OCI-LY3 (cell line): ENCODE results near the gene ORC3.
"Not testable (repeated sequence)": the region's sequence is repeated elsewhere in the genome, so short reads cannot be mapped to it uniquely, and the experiment has no call there.

Experiments used
- H2AFZ ChIP-seq: fragments of 200-600, 300-600 bp; shearing (Covaris generic); 2 replicates; pipeline ENCODE4 v1.6.0; 2014; ENCODE audit warnings: antibody characterized with exemption, low read depth, low read length
- H3K27ac ChIP-seq: fragments of 200-600, 300-600 bp; sonication (generic); 2 replicates; pipeline ENCODE4 v1.5.1; 2014; ENCODE audit warnings: mild to moderate bottlenecking, low read length, moderate library complexity, mixed read lengths
- H3K27me3 ChIP-seq: fragments of 200-600, 300-600 bp; sonication (generic); 2 replicates; pipeline ENCODE4 v1.6.1; 2014; ENCODE audit warnings: low read depth, low read length, mixed read lengths
- H3K36me3 ChIP-seq: fragments of 200-600, 300-600 bp; sonication (generic); replicated peaks from 2 replicates; pipeline ENCODE3; 2014; ENCODE audit warnings: low read depth, low read length, mixed read lengths
- H3K4me1 ChIP-seq: fragments of 300-600, 200-600 bp; sonication (generic); 2 replicates; pipeline ENCODE4 v1.6.1; 2014; ENCODE audit warnings: low read length, mixed read lengths
- H3K4me2 ChIP-seq: fragments of 200-600, 300-600 bp; sonication (generic); 2 replicates; pipeline ENCODE4 v1.6.1; 2014; ENCODE audit warnings: low read length, mixed read lengths
- H3K4me3 ChIP-seq: fragments of 300-600, 200-600 bp; sonication (generic); 2 replicates; pipeline ENCODE4 v1.5.1; 2014; ENCODE audit warnings: antibody characterized with exemption, mild to moderate bottlenecking, low read length, moderate library complexity
- H3K79me2 ChIP-seq: fragments of 300-600, 200-600 bp; shearing (Covaris generic); 2 replicates; pipeline ENCODE4 v1.6.1; 2014; ENCODE audit warnings: mild to moderate bottlenecking, low read length, mixed read lengths
- H3K9ac ChIP-seq: fragments of 300-600, 200-600 bp; shearing (Covaris generic); 2 replicates; pipeline ENCODE4 v1.6.0; 2014; ENCODE audit warnings: mild to moderate bottlenecking, low read length, moderate library complexity
- H3K9me3 ChIP-seq: fragments of 200-600, 300-600 bp; shearing (Covaris generic); 2 replicates; pipeline ENCODE4 v1.6.1; 2014; ENCODE audit warnings: low read length, mixed read lengths; ENCODE audit not compliant: insufficient read depth
- H4K20me1 ChIP-seq: fragments of 200-600, 300-600 bp; sonication (generic); 2 replicates; pipeline ENCODE4 v1.6.1; 2016; ENCODE audit warnings: low read length, mixed read lengths; ENCODE audit not compliant: insufficient read depth
- CTCF ChIP-seq: fragments of 200-600, 300-600 bp; sonication (generic); IDR thresholded peaks from 2 replicates; pipeline ENCODE4 v1.5.1; 2014; ENCODE audit warnings: antibody characterized with exemption, low read length, low read depth
- EZH2phosphoT487 ChIP-seq: fragments of 200-600 bp; shearing (Covaris generic); IDR thresholded peaks from 2 replicates; pipeline ENCODE4 v1.6.1; 2018; ENCODE audit warnings: antibody characterized with exemption, mixed run types, low read depth

The ORC3 gene

DNA sequence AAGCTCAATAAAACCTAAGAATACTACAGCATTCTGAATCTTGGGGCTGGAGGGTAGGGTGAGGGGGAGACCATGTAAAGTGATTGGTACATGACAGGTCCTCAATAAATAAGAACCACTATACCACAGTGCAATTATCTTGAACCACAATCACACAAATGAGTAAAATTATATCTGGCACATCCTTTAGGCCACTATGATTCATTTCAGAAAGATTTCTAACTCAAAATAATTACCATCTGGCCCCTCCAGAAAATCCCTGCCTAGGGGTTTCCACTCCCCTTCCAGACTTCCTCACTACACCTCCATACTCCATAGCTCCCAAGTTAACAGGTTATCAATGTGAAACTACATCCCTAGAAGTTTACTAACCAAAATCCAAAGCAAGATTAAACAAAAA lies 92.4 kb downstream of the ORC3 start:
- H3K79me2 ChIP-seq: peaks cover 95% of the 10 kb centered on the region
- no peak overlapping the region for H3K27ac ChIP-seq
- H3K27me3 ChIP-seq: no peaks in the 10 kb centered on the region
- TF ChIP-seq EZH2phosphoT487 (no peak), CTCF (no peak)
- peaks cover 36% of the 10 kb centered on the region for H3K4me1 ChIP-seq
- H3K9me3 ChIP-seq: no peaks in the 10 kb centered on the region
- peaks cover 70% of the 10 kb centered on the region for H4K20me1 ChIP-seq
- peaks cover 15% of the 10 kb centered on the region for H3K36me3 ChIP-seq
- H3K4me2 ChIP-seq: no peak overlapping the region
- H3K4me3 ChIP-seq: no peak overlapping the region
- no peak overlapping the region for H2AFZ ChIP-seq
- no peak overlapping the region for H3K9ac ChIP-seq

DNA sequence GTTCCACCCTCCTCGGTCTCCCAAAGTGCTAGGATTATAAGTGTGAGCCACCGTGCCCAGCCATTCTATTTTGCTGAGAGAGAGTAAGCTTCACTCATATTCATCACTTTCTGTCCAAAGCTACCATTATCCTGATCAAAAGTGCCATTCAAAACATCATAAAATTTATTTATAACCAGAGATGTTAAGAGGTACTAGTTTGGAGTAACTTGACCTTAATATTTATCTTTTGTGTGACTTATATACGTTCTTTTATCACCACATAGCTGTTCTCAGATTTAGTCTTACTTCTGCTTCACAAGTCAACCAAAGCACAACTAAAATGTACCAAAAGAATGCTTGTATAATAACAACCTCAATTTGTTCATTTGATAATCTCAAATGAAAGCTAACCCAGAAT lies 94.0 kb downstream of the ORC3 start:
- no peak overlapping the region for H2AFZ ChIP-seq
- peak overlapping the region; percentile 26; the same call in 1 of the 2 replicates for H3K4me2 ChIP-seq
- H3K79me2 ChIP-seq: peaks cover 100% of the 10 kb centered on the region
- H3K4me3 ChIP-seq: no peak overlapping the region
- peaks cover 33% of the 10 kb centered on the region for H3K4me1 ChIP-seq
- no peak for TF ChIP-seq CTCF
- no peak for TF ChIP-seq EZH2phosphoT487
- no peaks in the 10 kb centered on the region for H3K27me3 ChIP-seq
- H3K27ac ChIP-seq: no peak overlapping the region
- peaks cover 11% of the 10 kb centered on the region for H3K36me3 ChIP-seq
- no peak overlapping the region for H3K9ac ChIP-seq
- peaks cover 82% of the 10 kb centered on the region for H4K20me1 ChIP-seq
- no peaks in the 10 kb centered on the region for H3K9me3 ChIP-seq

DNA sequence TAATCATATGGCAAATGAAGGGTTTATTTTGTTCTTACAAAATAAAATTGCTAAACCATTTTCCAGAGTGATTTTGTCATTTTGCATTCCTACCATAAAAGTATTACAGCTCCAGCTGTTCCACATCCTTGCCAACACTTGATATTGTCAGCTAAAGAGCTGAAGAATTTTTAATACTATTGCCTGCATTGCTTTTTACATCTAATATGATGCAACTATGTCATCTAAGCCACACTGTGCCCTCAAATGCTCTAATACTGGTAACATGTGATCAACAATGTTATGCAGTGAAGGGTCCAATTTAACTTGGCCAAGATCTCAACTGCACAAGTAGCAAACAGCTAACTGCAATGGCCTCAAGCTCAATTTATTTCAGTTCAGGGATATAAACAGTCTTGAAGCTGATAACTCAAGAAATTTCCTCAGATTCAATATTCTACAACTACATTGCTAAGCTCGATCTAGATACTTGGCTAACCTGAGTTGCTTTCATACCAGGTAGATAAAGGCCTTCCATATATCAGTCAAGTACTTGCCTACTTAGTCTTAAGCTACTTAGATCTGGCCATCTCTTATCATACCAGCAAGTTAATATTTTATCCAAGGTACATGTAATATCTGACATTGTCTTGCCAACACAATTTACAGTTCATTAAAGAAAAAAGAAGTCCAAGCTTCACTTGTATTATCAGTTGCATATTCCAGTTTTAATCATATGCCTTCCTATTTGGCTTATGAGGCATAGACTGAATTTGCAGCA lies 95.1 kb downstream of the ORC3 start:
- Histone ChIP-seq H3K36me3 (peaks cover 11% of the 10 kb centered on the region), H3K27ac (no peak overlapping the region), H2AFZ (no peak overlapping the region), H3K4me1 (peaks cover 33% of the 10 kb centered on the region), H3K9me3 (no peaks in the 10 kb centered on the region), H3K27me3 (no peaks in the 10 kb centered on the region), H3K4me3 (no peak overlapping the region), H3K79me2 (peaks cover 100% of the 10 kb centered on the region), H4K20me1 (peaks cover 87% of the 10 kb centered on the region), H3K9ac (no peak overlapping the region), H3K4me2 (peak overlapping the region; percentile 26)
- TF ChIP-seq CTCF (no peak), EZH2phosphoT487 (no peak)

GRCh38 chr6:87686636-87687205 lies 96.8 kb downstream of the ORC3 start:
- not testable (repeated sequence) for H3K4me3 ChIP-seq, H2AFZ ChIP-seq, H3K27ac ChIP-seq, H3K27me3 ChIP-seq, H3K9me3 ChIP-seq, H3K4me2 ChIP-seq, H3K36me3 ChIP-seq, H3K9ac ChIP-seq
- H3K79me2 ChIP-seq: peaks cover 100% of the 10 kb centered on the region
- H4K20me1 ChIP-seq: peaks cover 98% of the 10 kb centered on the region
- H3K4me1 ChIP-seq: peaks cover 38% of the 10 kb centered on the region
